Smooth muscle cell of the pulmonary artery (primary cell): Measurements from ENCODE around the gene CAMK1G. TPM values are rescaled to one million over a fixed set of nuclear protein-coding genes. Genes with fewer than 3 reads are reported as not detected.

Experiments
- total RNA-seq: library from RNA; depleted of rRNA; stranded (reverse); fragments of >200 nt; gene quantifications from 2 replicates; pipeline ENCODE4 v1.2.3, GENCODE V29; 2014

The CAMK1G gene
- 0.23 and 2.3 TPM in 2 replicates for total RNA-seq

GRCh38 chr1:209583408-209583807, at the start of gene CAMK1G:
Gene CAMK1G, plus strand, starts transcription at chr1:209583714. Its CDS starts 11,270 bp downstream, at chr1:209594984.

GRCh38 chr1:209652121-209652735, 68.7 kb downstream of the CAMK1G start, which contains the start of gene LAMB3:
Gene LAMB3, minus strand, starts transcription at chr1:209652425. Its CDS starts 1,481 bp downstream, at chr1:209650944.

Other genes with a start within 250 kb of the CAMK1G start
- gene LAMB3, start 68.7 kb downstream of the CAMK1G start, total RNA-seq = 40.1 and 52.3 TPM in 2 replicates
- gene G0S2, start 91.7 kb downstream of the CAMK1G start, total RNA-seq = 7.8 and 22.4 TPM in 2 replicates
- 3.3 and 9.6 TPM in 2 replicates for gene HSD11B1, start 121.1 kb downstream of the CAMK1G start, total RNA-seq
- not detected in 2 replicates for gene TRAF3IP3, start 172.3 kb downstream of the CAMK1G start, total RNA-seq
- gene C1orf74, start 200.8 kb downstream of the CAMK1G start, total RNA-seq = 2.4 and 2.6 TPM in 2 replicates
- 2.7 and 4.1 TPM in 2 replicates for gene IRF6, start 222.4 kb downstream of the CAMK1G start, total RNA-seq
- 11.1 and 13.1 TPM in 2 replicates for gene UTP25, start 244.3 kb downstream of the CAMK1G start, total RNA-seq